Omental fat pad (tissue), 4 donors: ENCODE measurements around the gene SCGB2A2. TPM values are rescaled to one million over a fixed set of nuclear protein-coding genes. Genes with fewer than 3 reads are reported as not detected.

Experiments used
- ATAC-seq: fragments of 150-250 bp; one replicate; pipeline ENCODE4 v1.9.1; 2016; ENCODE audit warnings: mild to moderate bottlenecking, moderate library complexity; ENCODE audit not compliant: low FRiP score
- DNase-seq: peaks from one replicate; pipeline ENCODE4 v3.0.0-alpha.2; 2019; ENCODE audit warnings: low spot score
- CTCF ChIP-seq, 3 donors: fragments of 450-650 bp; IDR thresholded peaks; one replicate each; pipeline ENCODE4 v1.5.1; 2016 to 2017; ENCODE audit warnings: antibody characterized with exemption in 3 of 3, mild to moderate bottlenecking in 3 of 3, moderate library complexity in 2 of 3
- total RNA-seq, 4 donors: library from RNA; depleted of rRNA; stranded (reverse); fragments of >200 nt; gene quantifications; one replicate each; pipeline ENCODE4 v1.1.0, GENCODE V29; 2016

SCGB2A2 gene
- total RNA-seq, 4 donors from 2014 or later: not detected

DNA sequence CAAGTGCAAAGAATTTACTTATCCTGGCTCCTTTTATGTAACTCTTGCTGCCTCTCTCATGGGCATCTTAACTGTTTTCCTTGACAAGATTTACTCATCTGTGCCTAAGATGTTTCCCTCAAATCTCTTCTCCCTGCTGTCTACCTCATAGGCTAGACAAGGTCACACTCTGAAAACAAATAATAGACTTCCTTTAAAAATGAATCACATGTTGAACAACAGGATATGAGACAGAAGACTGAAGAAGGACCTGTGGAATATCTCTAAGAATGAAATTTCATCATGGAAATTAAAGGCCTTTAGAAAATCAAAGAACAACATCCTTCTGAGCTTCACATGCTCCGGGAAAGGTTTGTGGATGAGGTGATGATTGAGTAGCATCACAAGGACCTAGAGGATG lies 6.0 kb upstream of the SCGB2A2 start:
- ATAC-seq: no peak

DNA sequence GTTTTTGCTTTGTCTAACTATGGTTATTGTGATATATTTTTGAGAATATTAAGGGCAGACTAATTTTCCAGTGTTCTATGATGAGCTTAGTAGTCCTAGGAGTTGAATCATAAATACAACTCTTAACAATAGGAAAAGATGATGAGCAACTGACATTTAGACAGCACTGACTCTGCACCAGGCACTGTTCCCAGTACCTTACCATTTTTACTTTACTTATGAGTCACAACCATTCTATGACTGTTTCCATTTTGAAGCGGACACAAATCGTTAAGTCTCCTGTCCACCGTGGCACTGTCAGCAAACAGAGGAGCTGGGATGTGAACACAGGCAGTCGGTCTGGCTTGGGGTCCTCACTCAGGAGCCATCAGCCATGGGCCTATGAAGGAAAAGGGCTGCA lies 3.4 kb upstream of the SCGB2A2 start:
- TF ChIP-seq CTCF (IDR thresholded peaks at IDR 0.05): no peak
- no peak for ATAC-seq
- no peak for DNase-seq

More for the DNA sequence above, 6.0 kb upstream of the SCGB2A2 start:
- TF ChIP-seq CTCF (IDR thresholded peaks at IDR 0.05): no peak
- DNase-seq: no peak

GRCh38 chr11:62267050-62267449 lies 2.9 kb upstream of the SCGB2A2 start:
- no peak for TF ChIP-seq CTCF (IDR thresholded peaks at IDR 0.05)
- ATAC-seq: no peak
- no peak for DNase-seq

- DNase-seq (no peak), ATAC-seq (no peak)
- no peak for TF ChIP-seq CTCF (IDR thresholded peaks at IDR 0.05)
Observed at GRCh38 chr11:62267576-62267975, 2.4 kb upstream of the SCGB2A2 start.

GRCh38 chr11:62273284-62273683 lies 3.3 kb downstream of the SCGB2A2 start:
- TF ChIP-seq CTCF (IDR thresholded peaks at IDR 0.05): no peak
- ATAC-seq (no peak), DNase-seq (no peak)

DNA sequence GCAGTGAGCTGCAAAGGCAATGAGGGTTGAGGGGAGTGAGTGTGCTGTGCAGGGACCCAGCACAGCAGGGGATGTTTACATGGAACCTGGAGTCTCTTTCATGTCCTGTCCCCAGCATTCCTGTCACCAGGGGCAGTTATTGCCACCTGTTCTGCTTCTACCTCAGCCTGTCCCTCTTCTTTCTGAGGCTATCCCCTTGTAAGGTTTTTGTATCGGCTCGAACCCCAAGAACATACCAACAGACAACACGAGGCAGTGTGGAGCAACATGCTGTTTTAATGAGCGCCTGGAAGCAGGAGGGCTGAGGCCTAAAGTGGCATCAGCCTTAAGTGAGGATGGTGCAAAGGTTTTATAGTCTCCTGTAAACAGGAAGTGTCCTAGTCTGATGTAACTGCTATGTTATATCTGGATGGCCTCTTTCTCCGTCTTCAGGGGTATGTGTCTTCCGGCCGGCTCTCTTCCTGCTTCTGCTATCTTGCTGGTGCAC lies 3.9 kb downstream of the SCGB2A2 start:
- TF ChIP-seq CTCF (IDR thresholded peaks at IDR 0.05): no peak
- no peak for DNase-seq
- no peak for ATAC-seq

DNA sequence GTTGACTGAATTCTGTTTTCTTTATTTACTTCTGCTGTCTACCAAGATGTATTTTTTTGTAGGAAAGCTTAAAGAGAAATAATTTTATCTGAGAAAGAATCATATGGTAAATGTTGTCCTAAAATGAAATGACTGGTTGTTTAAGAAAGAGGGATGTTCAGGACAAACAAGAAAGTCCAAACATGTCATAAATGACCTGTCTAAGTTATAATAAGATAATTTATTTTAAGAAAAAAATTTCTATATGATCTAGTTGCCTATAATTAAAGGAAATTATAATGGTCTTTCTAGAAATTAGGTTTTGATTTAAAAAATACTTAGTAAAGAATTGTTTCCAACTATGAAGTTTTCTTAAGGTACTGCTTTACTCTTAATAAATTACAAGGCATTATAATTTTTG lies 10.5 kb downstream of the SCGB2A2 start:
- TF ChIP-seq CTCF (IDR thresholded peaks at IDR 0.05): no peak
- ATAC-seq (no peak), DNase-seq (no peak)
